Right atrium auricular region (tissue), 2 donors: ENCODE results near the gene LONP2. TPM values are rescaled to one million over a fixed set of nuclear protein-coding genes. Genes with fewer than 3 reads are reported as not detected.

Experiments used
- DNase-seq: peaks from one replicate; pipeline ENCODE4 v3.0.0-alpha.2; 2019; ENCODE audit warnings: low spot score
- H3K27ac ChIP-seq, 2 donors: fragments of 200-600 bp; sonication (generic); 1 replicate in 1 of 2; 2 replicates in 1 of 2; pipeline ENCODE4 v1.5.1; 2016 to 2019
- H3K27me3 ChIP-seq, 2 donors: fragments of 200-600 bp; sonication (generic); one replicate each; pipeline versions ENCODE4 v1.5.1 to v1.6.0; 2017 to 2019
- H3K36me3 ChIP-seq: fragments of 200-600 bp; sonication (generic); one replicate; pipeline ENCODE4 v1.5.1; 2016
- H3K4me1 ChIP-seq, 2 donors: fragments of 200-600 bp; sonication (generic); one replicate each; pipeline versions ENCODE4 v1.5.1 to v1.6.0; 2017 to 2019
- H3K4me3 ChIP-seq, 2 donors: fragments of 200-600 bp; sonication (generic); 1 replicate in 1 of 2; 2 replicates in 1 of 2; pipeline ENCODE4 v1.5.1; 2017 to 2019; ENCODE audit warnings: mild to moderate bottlenecking in 1 of 2, moderate library complexity in 1 of 2
- H3K9me3 ChIP-seq, 2 donors: fragments of 200-600 bp; sonication (generic); one replicate each; pipeline ENCODE4 v1.5.1; 2019
- total RNA-seq, 2 donors: library from RNA; depleted of rRNA; stranded (reverse); fragments of >200 nt; gene quantifications; one replicate each; pipeline ENCODE4 v1.1.0, GENCODE V29; 2016
- TF ChIP-seq, protein P1 (sequence below), 2 donors: fragments of 200-600 bp; sonication (generic); IDR thresholded peaks; one replicate each; pipeline ENCODE4 v1.5.1; 2019; ENCODE audit warnings: antibody characterized with exemption in 2 of 2

LONP2 gene
- total RNA-seq, 2 donors from 2014 or later = 37.2 to 48.9 TPM

DNA sequence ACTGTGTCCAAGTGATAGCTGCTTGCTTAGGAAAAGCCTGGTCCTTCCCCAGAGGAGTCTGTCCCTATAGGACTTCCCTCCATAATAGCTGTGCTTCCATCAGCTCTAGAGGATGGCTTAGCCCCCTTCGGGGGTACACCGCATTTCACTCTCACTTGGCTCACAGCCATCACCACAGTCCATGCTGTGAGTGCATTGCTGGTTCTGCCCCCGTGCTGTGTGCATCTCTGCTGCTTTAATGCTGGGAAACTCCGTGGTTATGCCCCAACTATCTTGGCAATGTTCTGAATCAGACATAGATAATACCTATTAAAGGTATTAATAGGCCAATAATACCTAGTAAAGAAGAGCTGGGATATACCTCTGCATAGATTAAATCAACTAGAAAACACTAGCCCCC is 82.8 kb downstream of the LONP2 start:
- H3K36me3 ChIP-seq = no peaks in the 10 kb centered on the region
- DNase-seq = no peak
- H3K4me3 ChIP-seq = no peak overlapping the region
- H3K27ac ChIP-seq = no peak overlapping the region
- TF ChIP-seq, protein P1, sequence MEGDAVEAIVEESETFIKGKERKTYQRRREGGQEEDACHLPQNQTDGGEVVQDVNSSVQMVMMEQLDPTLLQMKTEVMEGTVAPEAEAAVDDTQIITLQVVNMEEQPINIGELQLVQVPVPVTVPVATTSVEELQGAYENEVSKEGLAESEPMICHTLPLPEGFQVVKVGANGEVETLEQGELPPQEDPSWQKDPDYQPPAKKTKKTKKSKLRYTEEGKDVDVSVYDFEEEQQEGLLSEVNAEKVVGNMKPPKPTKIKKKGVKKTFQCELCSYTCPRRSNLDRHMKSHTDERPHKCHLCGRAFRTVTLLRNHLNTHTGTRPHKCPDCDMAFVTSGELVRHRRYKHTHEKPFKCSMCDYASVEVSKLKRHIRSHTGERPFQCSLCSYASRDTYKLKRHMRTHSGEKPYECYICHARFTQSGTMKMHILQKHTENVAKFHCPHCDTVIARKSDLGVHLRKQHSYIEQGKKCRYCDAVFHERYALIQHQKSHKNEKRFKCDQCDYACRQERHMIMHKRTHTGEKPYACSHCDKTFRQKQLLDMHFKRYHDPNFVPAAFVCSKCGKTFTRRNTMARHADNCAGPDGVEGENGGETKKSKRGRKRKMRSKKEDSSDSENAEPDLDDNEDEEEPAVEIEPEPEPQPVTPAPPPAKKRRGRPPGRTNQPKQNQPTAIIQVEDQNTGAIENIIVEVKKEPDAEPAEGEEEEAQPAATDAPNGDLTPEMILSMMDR (IDR thresholded peaks at IDR 0.05) = no peak
- H3K9me3 ChIP-seq = no peaks in the 10 kb centered on the region
- peaks cover 0 to 6% of the 10 kb centered on the region in 2 donors for H3K4me1 ChIP-seq
- H3K27me3 ChIP-seq = no peaks in the 10 kb centered on the region

DNA sequence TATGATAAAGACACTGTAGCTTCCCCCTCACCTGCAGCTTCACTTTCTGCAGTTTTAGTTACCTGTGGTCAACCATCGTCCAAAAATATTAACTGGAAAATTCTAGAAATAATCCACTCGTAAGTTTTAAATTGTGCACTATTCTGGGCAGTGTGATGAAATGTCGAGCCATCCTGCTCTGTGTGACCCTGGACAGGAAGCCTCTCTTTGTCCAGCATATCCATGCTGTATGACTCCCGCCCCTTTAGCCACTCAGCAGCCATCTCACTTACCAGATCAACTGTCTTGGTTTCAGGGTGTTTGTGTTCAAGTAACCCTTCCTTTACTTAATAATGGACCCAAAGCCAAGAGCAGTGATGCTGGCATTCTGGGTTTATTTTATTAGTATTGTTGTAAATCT is 85.0 kb downstream of the LONP2 start:
- DNase-seq = no peak
- Histone ChIP-seq H3K27me3 (no peaks in the 10 kb centered on the region), H3K27ac (no peak overlapping the region), H3K36me3 (peaks cover 4% of the 10 kb centered on the region), H3K9me3 (no peaks in the 10 kb centered on the region), H3K4me1 (peaks cover 0 to 6% of the 10 kb centered on the region in 2 donors), H3K4me3 (no peak overlapping the region)
- TF ChIP-seq, protein P1 (IDR thresholded peaks at IDR 0.05) = no peak

DNA sequence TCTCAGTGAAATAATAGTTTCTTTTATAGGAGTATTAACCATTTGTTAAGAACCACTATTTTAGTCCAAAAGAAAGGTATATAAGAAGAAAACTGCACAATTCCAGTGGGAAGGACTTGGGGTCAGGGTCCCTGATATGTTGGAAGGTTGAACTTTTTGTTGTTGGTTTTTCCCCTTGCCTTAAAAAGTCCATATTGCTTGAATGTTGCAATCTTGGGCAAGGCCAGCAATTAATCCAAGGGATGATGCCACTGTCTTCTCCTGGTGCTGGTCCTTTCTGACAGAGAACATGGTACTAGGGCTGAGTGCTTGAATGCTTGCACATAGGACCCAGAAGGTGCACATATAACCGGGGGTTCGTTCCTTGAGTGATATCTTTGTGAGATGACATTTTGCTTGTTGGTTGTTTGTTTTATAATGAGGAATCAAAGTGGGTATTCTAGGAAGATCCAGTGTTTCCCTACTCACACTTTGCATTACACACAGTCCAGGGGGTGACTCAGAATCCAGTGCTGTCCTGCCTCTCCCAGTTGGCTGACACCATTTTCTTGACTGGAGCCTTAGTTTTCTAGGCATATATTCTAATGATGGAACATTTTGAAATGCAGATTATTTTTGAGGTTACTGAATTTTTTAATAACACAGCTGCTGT is 86.2 kb downstream of the LONP2 start:
- TF ChIP-seq, protein P1 (IDR thresholded peaks at IDR 0.05) = no peak
- Histone ChIP-seq H3K4me3 (no peak overlapping the region), H3K4me1 (peaks cover 0 to 6% of the 10 kb centered on the region in 2 donors), H3K27me3 (no peaks in the 10 kb centered on the region), H3K36me3 (peaks cover 16% of the 10 kb centered on the region), H3K9me3 (no peaks in the 10 kb centered on the region), H3K27ac (no peak overlapping the region)
- DNase-seq = no peak

DNA sequence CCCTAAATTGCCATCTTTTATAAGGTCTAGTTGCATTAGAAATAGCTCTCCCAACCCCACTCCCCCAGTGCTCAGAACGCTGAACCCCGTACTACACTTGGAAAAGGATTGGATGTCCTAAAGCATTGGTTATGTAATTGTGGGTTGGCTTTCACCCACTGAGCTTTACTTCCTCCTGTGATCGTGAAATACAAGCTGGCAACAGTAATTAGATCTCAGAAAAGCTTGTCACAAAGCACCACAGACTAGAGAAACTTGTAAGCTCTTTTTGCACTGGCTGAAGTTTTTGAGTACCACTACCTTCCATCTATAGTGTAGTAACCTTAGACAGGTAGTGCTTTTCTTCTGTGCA is 86.7 kb downstream of the LONP2 start:
- no peak overlapping the region for H3K4me3 ChIP-seq
- no peak overlapping the region for H3K27ac ChIP-seq
- TF ChIP-seq, protein P1 (IDR thresholded peaks at IDR 0.05) = no peak
- no peaks in the 10 kb centered on the region for H3K9me3 ChIP-seq
- H3K4me1 ChIP-seq = peaks cover 0 to 6% of the 10 kb centered on the region in 2 donors
- peaks cover 19% of the 10 kb centered on the region for H3K36me3 ChIP-seq
- DNase-seq = no peak
- no peaks in the 10 kb centered on the region for H3K27me3 ChIP-seq

DNA sequence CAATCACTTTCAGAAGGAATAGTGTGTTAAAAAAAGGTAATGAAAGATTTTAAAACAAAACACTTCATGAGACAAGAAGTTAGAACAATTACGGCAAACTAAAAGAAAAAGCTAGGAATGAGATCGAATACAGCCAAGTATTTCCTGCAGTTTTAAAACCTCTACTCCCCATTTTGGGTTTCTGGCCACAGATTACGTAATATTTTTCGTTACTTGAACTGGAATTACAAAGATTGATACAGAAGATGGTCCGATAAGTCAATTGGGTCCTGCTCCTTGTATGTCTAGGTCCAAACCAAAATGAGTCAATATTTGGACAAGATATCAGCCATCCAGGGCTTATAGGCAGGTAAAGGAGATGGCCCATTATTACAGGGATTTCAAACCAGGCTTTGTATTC is 88.9 kb downstream of the LONP2 start:
- Histone ChIP-seq H3K4me3 (no peak overlapping the region), H3K9me3 (no peaks in the 10 kb centered on the region), H3K27me3 (no peaks in the 10 kb centered on the region), H3K27ac (no peak overlapping the region), H3K36me3 (peaks cover 19% of the 10 kb centered on the region), H3K4me1 (peaks cover 0 to 6% of the 10 kb centered on the region in 2 donors)
- TF ChIP-seq, protein P1 (IDR thresholded peaks at IDR 0.05) = no peak
- DNase-seq = no peak

DNA sequence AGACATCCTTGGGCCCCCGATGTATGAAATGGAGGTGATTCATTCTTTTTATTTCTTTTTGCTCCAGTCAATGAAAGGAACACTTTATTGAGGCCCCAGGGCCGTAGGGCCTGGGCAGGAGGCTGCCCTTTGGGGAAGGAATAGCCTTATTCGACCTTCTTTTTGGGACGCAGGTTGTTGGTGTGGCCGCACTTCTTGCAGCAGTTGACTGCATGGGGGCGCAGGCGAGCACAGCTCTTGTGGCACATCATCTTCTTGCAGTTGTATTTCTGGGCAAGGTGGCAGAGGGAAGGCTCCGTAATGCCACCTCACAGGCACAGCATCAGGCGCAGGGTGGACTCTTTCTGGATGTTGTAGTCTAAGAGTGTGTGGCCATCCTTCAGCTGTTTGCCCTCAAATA is 90.2 kb downstream of the LONP2 start:
- H3K36me3 ChIP-seq = peaks cover 19% of the 10 kb centered on the region
- H3K27ac ChIP-seq = no peak overlapping the region
- TF ChIP-seq, protein P1 (IDR thresholded peaks at IDR 0.05) = no peak
- no peaks in the 10 kb centered on the region for H3K27me3 ChIP-seq
- DNase-seq = no peak
- no peaks in the 10 kb centered on the region for H3K9me3 ChIP-seq
- no peak overlapping the region for H3K4me3 ChIP-seq
- peaks cover 0 to 6% of the 10 kb centered on the region in 2 donors for H3K4me1 ChIP-seq
